SU-DHL-6 (cell line): ENCODE measurements around the gene VWA1.
"Not testable (repeated sequence)": the region's sequence is repeated elsewhere in the genome, so short reads cannot be mapped to it uniquely, and the experiment has no call there.

ENCODE experiments used
- H2AFZ ChIP-seq: fragments of 200-600 bp; sonication (generic); 2 replicates; pipeline ENCODE4 v1.6.1; 2014; ENCODE audit warnings: low read depth, mild to moderate bottlenecking, moderate library complexity, mixed read lengths, antibody characterized with exemption, low read length; ENCODE audit not compliant: severe bottlenecking
- H3F3A ChIP-seq: fragments of 200-600 bp; shearing (Covaris generic); 2 replicates; pipeline ENCODE4 v1.6.0; 2016; ENCODE audit warnings: antibody characterized with exemption, mild to moderate bottlenecking; ENCODE audit not compliant: insufficient read depth
- H3K27ac ChIP-seq: fragments of 200-600 bp; sonication (generic); 2 replicates; pipeline ENCODE4 v1.5.1; 2016; ENCODE audit warnings: low read depth, mild to moderate bottlenecking, low read length, moderate library complexity, mixed read lengths
- H3K27me3 ChIP-seq: fragments of 200-600 bp; sonication (generic), shearing (Covaris generic); 2 replicates; pipeline ENCODE4 v1.6.0; 2014; ENCODE audit warnings: mild to moderate bottlenecking, low read length
- H3K36me3 ChIP-seq: fragments of 200-600 bp; sonication (generic); 2 replicates; pipeline ENCODE4 v1.6.1; 2014; ENCODE audit warnings: mild to moderate bottlenecking, low read length, mixed read lengths
- H3K4me2 ChIP-seq: fragments of 300-600, 200-600 bp; shearing (Covaris generic), sonication (generic); 2 replicates; pipeline ENCODE4 v1.6.0; 2014; ENCODE audit warnings: low read length, low read depth, mild to moderate bottlenecking; ENCODE audit not compliant: poor library complexity, severe bottlenecking
- H3K4me3 ChIP-seq: fragments of 200-600 bp; sonication (generic); 2 replicates; pipeline ENCODE4 v1.5.1; 2014; ENCODE audit warnings: antibody characterized with exemption, low read length, mild to moderate bottlenecking, mixed read lengths; ENCODE audit not compliant: insufficient read depth, poor library complexity, severe bottlenecking
- H3K79me2 ChIP-seq: fragments of 200-600 bp; sonication (generic); 2 replicates; pipeline ENCODE4 v1.6.1; 2014; ENCODE audit warnings: mild to moderate bottlenecking, low read length, moderate library complexity; ENCODE audit not compliant: insufficient read depth
- H3K9ac ChIP-seq: fragments of 200-600 bp; sonication (generic); 2 replicates; pipeline ENCODE4 v1.7.0; 2014; ENCODE audit warnings: mild to moderate bottlenecking, low read length
- H3K9me2 ChIP-seq: fragments of 200-600 bp; sonication (generic); replicated peaks from 2 replicates; pipeline ENCODE4 v1.6.1; 2014; ENCODE audit warnings: low read length; ENCODE audit not compliant: insufficient read depth
- H3K9me3 ChIP-seq: fragments of 200-600 bp; sonication (generic); 2 replicates; pipeline ENCODE4 v1.6.1; 2014; ENCODE audit warnings: low read length, mixed read lengths; ENCODE audit not compliant: insufficient read depth
- H4K20me1 ChIP-seq: fragments of 200-600 bp; sonication (generic); 2 replicates; pipeline ENCODE4 v1.6.1; 2014; ENCODE audit warnings: low read depth, mild to moderate bottlenecking, antibody characterized with exemption, low read length, moderate library complexity, mixed read lengths
- EZH2phosphoT487 ChIP-seq: fragments of 200-600 bp; sonication (generic), shearing (Covaris generic); conservative IDR thresholded peaks from 2 replicates; pipeline ENCODE4 v1.6.1; 2018; ENCODE audit warnings: mild to moderate bottlenecking, antibody characterized with exemption, low read length, moderate library complexity, mixed read lengths
- TF ChIP-seq, protein P1 (sequence below): fragments of 200-600 bp; sonication (generic); IDR thresholded peaks from one replicate; pipeline ENCODE4 v1.5.1; 2017; ENCODE audit warnings: antibody characterized with exemption, mild to moderate bottlenecking, low read length, moderate library complexity; ENCODE audit not compliant: insufficient read depth, poor library complexity, severe bottlenecking

Gene VWA1

GRCh38 chr1:1479547-1480487, 44.3 kb downstream of the VWA1 start:
- Histone ChIP-seq H3K9me2 (no peaks in the 10 kb centered on the region), H3F3A (no peaks in the 10 kb centered on the region), H4K20me1 (no peaks in the 10 kb centered on the region), H3K9me3 (no peaks in the 10 kb centered on the region), H3K27me3 (no peaks in the 10 kb centered on the region), H3K4me2 (no peak overlapping the region), H2AFZ (no peak overlapping the region), H3K27ac (no peak overlapping the region), H3K36me3 (no peaks in the 10 kb centered on the region), H3K79me2 (peaks cover 11% of the 10 kb centered on the region; the same call in 1 of the 2 replicates), H3K4me3 (no peak overlapping the region), H3K9ac (no peak overlapping the region)
- TF ChIP-seq, protein P1, sequence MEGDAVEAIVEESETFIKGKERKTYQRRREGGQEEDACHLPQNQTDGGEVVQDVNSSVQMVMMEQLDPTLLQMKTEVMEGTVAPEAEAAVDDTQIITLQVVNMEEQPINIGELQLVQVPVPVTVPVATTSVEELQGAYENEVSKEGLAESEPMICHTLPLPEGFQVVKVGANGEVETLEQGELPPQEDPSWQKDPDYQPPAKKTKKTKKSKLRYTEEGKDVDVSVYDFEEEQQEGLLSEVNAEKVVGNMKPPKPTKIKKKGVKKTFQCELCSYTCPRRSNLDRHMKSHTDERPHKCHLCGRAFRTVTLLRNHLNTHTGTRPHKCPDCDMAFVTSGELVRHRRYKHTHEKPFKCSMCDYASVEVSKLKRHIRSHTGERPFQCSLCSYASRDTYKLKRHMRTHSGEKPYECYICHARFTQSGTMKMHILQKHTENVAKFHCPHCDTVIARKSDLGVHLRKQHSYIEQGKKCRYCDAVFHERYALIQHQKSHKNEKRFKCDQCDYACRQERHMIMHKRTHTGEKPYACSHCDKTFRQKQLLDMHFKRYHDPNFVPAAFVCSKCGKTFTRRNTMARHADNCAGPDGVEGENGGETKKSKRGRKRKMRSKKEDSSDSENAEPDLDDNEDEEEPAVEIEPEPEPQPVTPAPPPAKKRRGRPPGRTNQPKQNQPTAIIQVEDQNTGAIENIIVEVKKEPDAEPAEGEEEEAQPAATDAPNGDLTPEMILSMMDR = no peak
- no peak for TF ChIP-seq EZH2phosphoT487

DNA sequence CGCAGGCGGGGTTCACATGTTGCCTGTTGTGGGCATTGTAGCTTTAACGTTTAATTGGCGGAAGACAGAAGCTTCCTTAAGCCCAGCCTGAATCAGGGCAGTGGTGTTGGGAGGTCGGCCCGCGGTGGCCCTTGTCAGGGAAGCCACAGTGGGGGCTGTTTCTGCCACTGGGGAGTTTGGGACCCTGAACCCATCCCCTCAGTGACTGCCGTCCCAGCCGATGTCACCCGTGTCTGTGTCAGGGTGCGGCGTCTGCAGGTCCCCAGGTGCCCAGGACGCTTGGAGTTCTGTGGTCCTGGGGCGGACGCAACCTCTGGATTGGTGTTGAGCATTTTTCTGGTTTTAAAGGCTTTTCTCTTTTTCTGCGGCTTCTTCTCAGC, 45.0 kb downstream of the VWA1 start:
- H4K20me1 ChIP-seq, H3F3A ChIP-seq, H2AFZ ChIP-seq, H3K27me3 ChIP-seq, H3K9me3 ChIP-seq, H3K9me2 ChIP-seq, H3K4me2 ChIP-seq, H3K4me3 ChIP-seq, H3K27ac ChIP-seq, H3K9ac ChIP-seq, H3K36me3 ChIP-seq: not testable (repeated sequence)
- peaks cover 11% of the 10 kb centered on the region; the same call in 1 of the 2 replicates for H3K79me2 ChIP-seq

- not testable (repeated sequence) for H3K36me3 ChIP-seq, H3K27ac ChIP-seq, H3K9me3 ChIP-seq
Measured at GRCh38 chr1:1481811-1482210, 46.3 kb downstream of the VWA1 start.

DNA sequence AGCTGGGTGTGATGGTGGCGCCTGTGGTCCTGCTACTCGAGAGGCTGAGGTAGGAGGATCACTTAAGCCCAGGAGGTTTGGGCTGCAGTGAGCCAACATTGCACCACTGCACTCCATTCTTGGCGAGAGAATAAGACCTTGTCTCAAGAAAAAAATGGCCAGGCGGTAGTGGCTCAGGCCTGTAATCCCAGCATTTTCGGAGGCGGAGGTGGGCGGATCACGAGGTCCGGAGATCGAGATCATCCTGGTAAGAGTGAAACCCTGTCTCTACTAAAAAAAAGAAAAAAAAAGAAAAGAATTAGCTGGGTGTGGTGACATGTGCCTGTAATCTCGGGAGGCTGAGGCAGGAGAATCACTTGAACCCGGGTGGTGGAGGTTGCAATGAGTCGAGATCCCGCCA, 47.4 kb downstream of the VWA1 start:
- no peaks in the 10 kb centered on the region for H3F3A ChIP-seq
- no peaks in the 10 kb centered on the region for H3K79me2 ChIP-seq
- no peak overlapping the region for H3K9ac ChIP-seq
- no peaks in the 10 kb centered on the region for H3K9me3 ChIP-seq
- H3K9me2 ChIP-seq = no peaks in the 10 kb centered on the region
- no peak overlapping the region for H2AFZ ChIP-seq
- no peaks in the 10 kb centered on the region for H3K27me3 ChIP-seq
- no peaks in the 10 kb centered on the region for H4K20me1 ChIP-seq
- H3K36me3 ChIP-seq = no peaks in the 10 kb centered on the region
- no peak overlapping the region for H3K27ac ChIP-seq
- H3K4me2 ChIP-seq = no peak overlapping the region
- TF ChIP-seq EZH2phosphoT487 = no peak
- no peak overlapping the region for H3K4me3 ChIP-seq

More at GRCh38 chr1:1481811-1482210, 46.3 kb downstream of the VWA1 start:
- not testable (repeated sequence) for H2AFZ ChIP-seq, H3K79me2 ChIP-seq, H3K9me2 ChIP-seq, H3K4me3 ChIP-seq, H4K20me1 ChIP-seq, H3K4me2 ChIP-seq, H3K27me3 ChIP-seq, H3K9ac ChIP-seq, H3F3A ChIP-seq

- Histone ChIP-seq H3K27me3 (no peaks in the 10 kb centered on the region), H2AFZ (no peak overlapping the region), H3K4me3 (no peak overlapping the region), H3K4me2 (no peak overlapping the region), H3K9ac (no peak overlapping the region), H3K27ac (no peak overlapping the region), H3K36me3 (no peaks in the 10 kb centered on the region), H3K9me3 (no peaks in the 10 kb centered on the region), H3F3A (no peaks in the 10 kb centered on the region), H4K20me1 (no peaks in the 10 kb centered on the region), H3K79me2 (no peaks in the 10 kb centered on the region), H3K9me2 (no peaks in the 10 kb centered on the region)
- TF ChIP-seq, protein P1 = no peak
- no peak for TF ChIP-seq EZH2phosphoT487
Measured at GRCh38 chr1:1483714-1484113, 48.2 kb downstream of the VWA1 start.

- not testable (repeated sequence) for H3F3A ChIP-seq, H3K4me2 ChIP-seq, H3K36me3 ChIP-seq, H3K4me3 ChIP-seq, H3K9me3 ChIP-seq, H3K27me3 ChIP-seq, H2AFZ ChIP-seq, H3K9me2 ChIP-seq, H3K79me2 ChIP-seq, H3K27ac ChIP-seq, H3K9ac ChIP-seq, H4K20me1 ChIP-seq
Measured at GRCh38 chr1:1484976-1485750, 49.7 kb downstream of the VWA1 start.
